Stimulated activated CD4-positive, alpha-beta T cell treated with anti-CD3 and anti-CD28 coated beads, Interleukin-2, amount 100 ng/mL, for 4 hours (primary cell): ENCODE measurements around the gene PIGS.

Experiments
- DNase-seq: peaks from one replicate; pipeline ENCODE4 v3.0.0-alpha.2; 2020; ENCODE audit warnings: low read depth

The PIGS gene

GRCh38 chr17:28506763-28507487 lies 64.4 kb downstream of the PIGS start:
- no peak for DNase-seq

GRCh38 chr17:28505986-28506665 lies 65.2 kb downstream of the PIGS start, which contains the start of gene FOXN1:
Gene FOXN1 (plus strand): TSS chr17:28506348. CDS start chr17:28523970, 17,622 bp downstream.
- no peak for DNase-seq

GRCh38 chr17:28503420-28503819 lies 67.9 kb downstream of the PIGS start:
- DNase-seq, result no peak
